NCI-H146 (cell line): ENCODE data around the gene TTYH1.

Experiments
- DNase-seq: peaks from one replicate; lab custom pipeline; 2025; lab: John Stamatoyannopoulos, UW

Gene TTYH1

GRCh38 chr19:54422136-54422535 lies 6.9 kb downstream of the TTYH1 start:
- peak; percentile 63 for DNase-seq

GRCh38 chr19:54424201-54424600 lies 8.9 kb downstream of the TTYH1 start:
- DNase-seq: no peak

- DNase-seq: no peak
Observed at GRCh38 chr19:54424660-54425381, 9.6 kb downstream of the TTYH1 start.

GRCh38 chr19:54425382-54425723 lies 10.1 kb downstream of the TTYH1 start:
- DNase-seq: no peak

- DNase-seq: no peak
Observed at GRCh38 chr19:54426291-54426931, 11.1 kb downstream of the TTYH1 start.

- no peak for DNase-seq
Observed at GRCh38 chr19:54427586-54427985, 12.3 kb downstream of the TTYH1 start.

- no peak for DNase-seq
Observed at GRCh38 chr19:54428323-54429175, 13.3 kb downstream of the TTYH1 start.

GRCh38 chr19:54429176-54429495 lies 13.9 kb downstream of the TTYH1 start:
- DNase-seq: no peak

- no peak for DNase-seq
Observed at GRCh38 chr19:54429545-54430227, 14.4 kb downstream of the TTYH1 start.

- DNase-seq: peak; percentile 21
Observed at GRCh38 chr19:54430306-54431254, 15.3 kb downstream of the TTYH1 start.

GRCh38 chr19:54431255-54431838 lies 16.1 kb downstream of the TTYH1 start:
- peak; percentile 63 for DNase-seq

GRCh38 chr19:54432144-54432738 lies 17.0 kb downstream of the TTYH1 start:
- no peak for DNase-seq

- DNase-seq: no peak
Observed at GRCh38 chr19:54433697-54434096, 18.4 kb downstream of the TTYH1 start.

GRCh38 chr19:54434112-54434872 lies 19.0 kb downstream of the TTYH1 start:
- DNase-seq: no peak

- no peak for DNase-seq
Observed at GRCh38 chr19:54434873-54435214, 19.6 kb downstream of the TTYH1 start.

- DNase-seq: no peak
Observed at GRCh38 chr19:54435551-54436016, 20.3 kb downstream of the TTYH1 start.

GRCh38 chr19:54436031-54436523 lies 20.8 kb downstream of the TTYH1 start:
- no peak for DNase-seq

- no peak for DNase-seq
Observed at GRCh38 chr19:54436628-54437252, 21.5 kb downstream of the TTYH1 start.
